HG03521 (cell line): Measurements from ENCODE around the gene TTF2.
"Not testable (repeated sequence)": the region's sequence is repeated elsewhere in the genome, so short reads cannot be mapped to it uniquely, and the experiment has no call there.

Source experiments
- ATAC-seq: cut with Tn5 transposase; IDR thresholded peaks from one replicate; pipeline ENCODE4 v1.9.1; 2021; ENCODE audit warnings: mild to moderate bottlenecking, moderate library complexity; ENCODE audit not compliant: unreplicated experiment

TTF2 gene

DNA sequence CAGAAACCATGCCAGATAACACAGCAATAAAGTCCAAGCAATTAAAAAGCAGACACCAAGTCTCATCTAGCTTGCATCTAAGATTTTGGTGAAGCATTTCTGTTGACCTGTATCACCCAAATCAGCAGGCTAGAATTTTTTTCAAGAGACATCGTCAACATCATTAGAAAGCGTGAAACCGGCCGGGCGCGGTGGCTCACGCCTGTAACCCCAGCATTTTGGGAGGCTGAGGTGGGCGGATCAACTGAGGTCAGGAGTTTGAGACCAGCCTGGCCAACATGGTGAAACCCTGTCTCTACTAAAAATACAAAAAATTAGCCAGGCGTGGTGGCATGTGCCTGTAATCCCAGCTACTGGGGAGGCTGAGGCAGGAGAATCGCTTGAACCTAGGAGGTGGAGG is 59.0 kb downstream of the TTF2 start:
- not testable (repeated sequence) for ATAC-seq

DNA sequence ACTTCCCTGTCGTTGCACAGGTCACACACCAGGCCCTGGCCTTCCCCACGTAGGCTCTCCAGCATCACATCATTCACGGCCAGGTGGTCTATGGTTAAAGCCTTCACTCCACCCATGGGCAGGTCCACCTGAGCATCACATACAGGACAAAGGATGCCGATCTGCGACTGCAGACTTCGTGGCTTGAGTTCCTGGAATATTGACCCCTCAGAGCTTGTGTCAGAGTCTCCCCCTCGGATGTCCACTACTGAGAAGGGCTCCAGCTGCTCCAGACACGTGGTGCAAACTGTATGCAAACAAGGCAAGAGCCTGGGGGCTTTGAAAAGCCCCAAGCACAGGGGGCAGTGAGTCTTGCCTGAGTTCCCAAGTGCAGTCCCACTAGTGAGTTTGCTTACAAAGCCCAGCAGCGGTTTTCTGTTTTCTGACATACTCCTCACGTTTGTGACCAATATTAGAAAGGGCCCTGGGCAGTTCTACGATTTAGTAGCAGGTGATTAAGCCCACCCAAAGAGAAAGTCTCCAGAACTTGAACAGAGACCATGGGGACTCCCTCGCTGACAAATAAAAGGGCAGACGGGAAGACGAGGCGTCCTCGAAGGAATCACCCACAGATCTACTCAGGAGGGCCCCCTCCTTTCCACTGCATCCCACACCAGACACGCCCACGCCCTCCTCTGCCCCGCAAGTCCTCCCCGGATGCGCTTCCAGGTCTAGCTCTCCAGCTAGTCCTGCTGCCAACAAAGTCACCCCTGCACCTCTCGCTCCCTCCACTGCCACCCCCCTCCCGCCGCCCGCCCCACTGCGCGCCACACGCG is 60.9 kb downstream of the TTF2 start:
- ATAC-seq, result no peak

- ATAC-seq, result peak; percentile 84
Measured at GRCh38 chr1:117121589-117122329, 61.6 kb downstream of the TTF2 start, which contains the start of gene TRIM45. TRIM45 (minus strand) TSS chr1:117121749; CDS start chr1:117121201, 548 bp downstream.

- no peak for ATAC-seq
Measured at GRCh38 chr1:117122330-117123025, 62.4 kb downstream of the TTF2 start.

- no peak for ATAC-seq
Measured at GRCh38 chr1:117123274-117123673, 63.1 kb downstream of the TTF2 start.

GRCh38 chr1:117124661-117125060 is 64.5 kb downstream of the TTF2 start:
- no peak for ATAC-seq

GRCh38 chr1:117127795-117128194 is 67.7 kb downstream of the TTF2 start:
- ATAC-seq, result no peak

DNA sequence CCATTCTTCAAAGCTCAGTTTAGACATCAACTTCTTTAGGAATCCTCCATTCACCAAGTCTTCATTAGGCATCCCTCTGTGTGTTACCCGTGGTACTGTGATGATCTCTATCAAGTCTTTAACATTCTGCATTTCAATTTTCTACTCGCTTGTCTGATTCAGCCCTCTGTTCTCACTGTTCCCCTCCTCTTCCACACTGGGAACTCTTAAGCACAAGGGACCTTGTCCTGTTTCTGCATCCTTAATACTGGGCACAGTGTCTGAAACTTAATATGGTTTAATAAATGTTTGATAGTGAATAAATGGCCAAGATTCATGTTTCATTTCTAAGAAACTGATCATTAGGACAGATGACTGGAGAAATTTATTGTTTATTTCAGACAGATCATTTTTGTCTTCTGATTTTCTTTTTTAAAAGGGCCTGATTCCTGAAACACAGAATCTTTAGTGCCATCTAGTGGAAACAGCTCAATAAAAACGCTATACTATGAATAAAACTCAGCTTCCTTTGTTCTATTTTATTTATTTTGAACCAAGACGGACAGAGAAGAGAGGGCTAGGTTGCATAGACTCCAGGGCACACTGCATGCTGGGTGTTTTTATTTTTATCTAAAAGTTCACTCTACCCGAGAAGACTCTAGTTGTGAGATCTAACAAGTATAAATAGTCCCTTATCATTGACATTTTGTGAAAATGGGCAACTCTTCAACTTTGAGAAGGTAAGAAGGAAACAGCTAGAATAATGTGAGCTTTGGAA is 68.4 kb downstream of the TTF2 start:
- ATAC-seq, result no peak

GRCh38 chr1:117130526-117130925 is 70.4 kb downstream of the TTF2 start:
- no peak for ATAC-seq

DNA sequence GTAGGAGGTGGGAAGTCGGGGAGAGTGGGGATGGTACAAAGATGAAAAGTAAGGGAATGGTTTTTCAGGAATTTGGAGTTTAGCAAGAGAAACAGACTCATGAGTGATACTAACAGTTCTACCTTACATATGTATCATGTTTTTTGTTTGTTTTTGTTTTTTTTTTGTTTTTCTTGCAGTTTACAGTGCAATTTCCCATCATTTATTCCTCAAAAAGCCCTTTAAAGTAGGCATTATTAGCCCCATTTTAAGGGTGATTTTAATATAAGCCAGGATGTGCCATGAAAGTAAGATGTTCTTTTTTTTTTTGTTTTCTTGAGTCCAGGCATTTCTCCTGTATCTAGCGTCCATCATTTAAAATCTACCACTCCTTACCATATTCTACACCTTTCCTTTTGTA is 75.2 kb downstream of the TTF2 start:
- ATAC-seq, result no peak

DNA sequence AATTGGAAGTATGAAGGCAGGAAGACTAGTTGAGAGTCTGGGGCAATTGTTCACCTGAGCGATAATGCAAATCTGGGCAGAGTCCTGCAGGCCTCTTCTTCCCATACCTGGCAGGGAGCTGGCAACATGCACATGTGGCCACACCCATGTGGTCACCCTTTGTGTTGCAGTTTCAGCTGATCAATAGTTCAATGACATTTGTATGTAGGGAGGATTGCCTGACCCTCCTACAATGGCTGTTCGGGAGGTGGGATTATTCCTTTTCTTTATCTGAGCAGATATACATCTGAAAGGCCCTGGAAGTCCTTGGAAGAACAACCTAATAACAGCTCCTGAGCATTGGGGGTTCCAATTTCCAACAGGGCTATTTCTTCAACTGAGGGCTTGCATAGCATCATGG is 76.6 kb downstream of the TTF2 start:
- ATAC-seq, result no peak

- ATAC-seq, result no peak
Measured at GRCh38 chr1:117137281-117137855, 77.2 kb downstream of the TTF2 start.

DNA sequence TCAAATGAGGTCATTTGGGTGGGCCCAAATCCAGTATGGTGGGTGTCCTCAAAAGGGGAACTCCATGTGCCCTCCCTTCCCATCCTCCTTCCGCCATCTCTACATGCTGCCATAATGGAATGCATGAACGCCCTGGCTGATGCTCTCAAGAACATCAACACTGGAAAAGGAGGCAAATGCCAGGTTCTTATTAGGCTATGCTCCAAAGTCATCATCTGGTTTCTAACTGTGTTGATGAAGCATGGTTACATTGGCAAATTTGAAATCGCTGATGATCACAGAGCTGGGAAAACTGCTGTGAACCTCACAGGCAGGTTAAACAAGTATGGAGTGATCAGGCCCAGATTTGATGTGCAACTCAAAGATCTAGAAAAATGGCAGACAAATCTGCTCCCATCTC is 78.0 kb downstream of the TTF2 start:
- ATAC-seq, result no peak

DNA sequence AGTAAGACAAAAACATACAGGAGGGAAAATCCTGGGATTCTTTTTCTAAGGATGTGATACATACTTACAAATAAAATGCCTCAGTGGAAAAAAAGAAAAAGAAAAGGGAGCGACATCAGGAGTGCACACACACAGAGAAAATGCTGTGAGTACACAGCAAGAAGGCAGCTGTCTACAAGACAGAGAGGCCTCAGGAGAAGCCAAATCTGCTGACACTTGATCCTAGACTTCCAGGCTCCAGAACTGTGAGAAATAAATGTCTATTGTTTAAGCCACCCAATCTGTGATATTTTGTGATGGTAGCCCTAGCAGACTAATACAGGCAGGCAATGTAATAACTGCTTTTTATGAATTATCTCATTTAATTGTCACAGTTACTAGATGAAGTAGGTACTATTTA is 78.4 kb downstream of the TTF2 start:
- no peak for ATAC-seq

- ATAC-seq, result no peak
Measured at GRCh38 chr1:117142200-117142599, 82.1 kb downstream of the TTF2 start.

GRCh38 chr1:117143172-117143571 is 83.0 kb downstream of the TTF2 start:
- ATAC-seq, result no peak

- ATAC-seq, result no peak
Measured at GRCh38 chr1:117143871-117144270, 83.7 kb downstream of the TTF2 start.

DNA sequence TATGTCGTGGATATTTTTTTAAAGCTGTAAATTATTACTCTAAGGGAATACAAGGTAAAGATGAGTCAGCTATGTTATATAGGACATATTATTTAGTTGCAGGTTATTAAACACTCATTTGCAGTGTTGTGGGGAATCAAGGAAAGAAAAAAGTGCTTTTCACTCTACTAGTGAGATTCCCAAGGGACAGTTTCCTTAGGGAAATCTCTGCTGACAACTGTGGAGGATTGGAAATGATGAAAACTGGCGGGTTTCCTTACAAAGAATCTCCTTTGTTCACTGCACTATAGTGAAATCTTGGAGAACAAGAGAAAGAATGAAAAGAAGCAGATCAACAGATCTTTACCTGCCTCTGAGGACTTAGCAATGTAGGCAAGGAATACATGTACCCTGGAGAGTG is 85.9 kb downstream of the TTF2 start:
- ATAC-seq, result no peak

DNA sequence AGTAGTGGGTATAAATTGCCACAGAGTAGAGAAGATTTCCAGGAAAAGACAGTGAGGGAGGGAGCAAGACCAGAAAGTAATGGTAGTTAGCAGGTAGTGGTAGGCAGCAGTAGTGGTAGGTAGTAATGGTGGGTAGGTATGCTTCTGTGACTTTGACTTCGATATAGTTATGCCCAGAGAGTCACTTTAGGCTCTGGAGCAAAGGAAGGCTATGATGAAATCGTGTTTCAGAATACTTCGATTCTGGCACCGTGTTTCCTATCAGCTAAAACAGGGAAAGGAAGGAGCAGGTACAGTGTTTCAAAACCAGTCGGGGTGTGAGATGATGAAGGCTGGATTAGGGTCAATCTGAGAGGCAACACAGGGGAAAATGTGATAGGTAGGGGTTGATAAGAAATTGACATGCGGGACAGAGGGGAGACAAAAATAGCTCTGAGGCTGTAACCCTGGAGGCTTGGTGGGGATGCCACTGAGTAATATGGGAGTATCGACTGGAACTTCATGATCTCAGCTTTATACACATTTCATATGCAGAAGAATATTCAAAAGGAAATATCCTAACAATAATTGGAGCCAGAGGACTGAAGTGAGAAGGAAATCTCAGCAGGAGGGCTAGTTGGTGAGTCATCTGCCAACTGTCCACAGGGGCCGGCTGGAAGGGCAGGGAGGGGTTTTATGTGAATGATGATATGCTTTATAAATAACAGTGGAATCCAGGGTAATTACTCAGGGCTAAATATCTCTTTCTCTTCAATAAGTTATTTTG is 86.6 kb downstream of the TTF2 start:
- ATAC-seq, result no peak

GRCh38 chr1:117147341-117147831 is 87.3 kb downstream of the TTF2 start:
- ATAC-seq, result no peak
